HG03558 (cell line): ENCODE data around the gene PAPSS2.
"Not testable (repeated sequence)": the region's sequence is repeated elsewhere in the genome, so short reads cannot be mapped to it uniquely, and the experiment has no call there.

ENCODE experiments used
- ATAC-seq: cut with Tn5 transposase; IDR thresholded peaks from one replicate; pipeline ENCODE4 v1.9.1; 2021; ENCODE audit warnings: moderate number of reproducible peaks; ENCODE audit not compliant: unreplicated experiment; ENCODE audit errors: extremely low read depth

Gene PAPSS2

GRCh38 chr10:87640043-87640442 is 19.6 kb upstream of the PAPSS2 start:
- ATAC-seq: no peak

- ATAC-seq: no peak
Observed at GRCh38 chr10:87642486-87642885, 17.2 kb upstream of the PAPSS2 start.

DNA sequence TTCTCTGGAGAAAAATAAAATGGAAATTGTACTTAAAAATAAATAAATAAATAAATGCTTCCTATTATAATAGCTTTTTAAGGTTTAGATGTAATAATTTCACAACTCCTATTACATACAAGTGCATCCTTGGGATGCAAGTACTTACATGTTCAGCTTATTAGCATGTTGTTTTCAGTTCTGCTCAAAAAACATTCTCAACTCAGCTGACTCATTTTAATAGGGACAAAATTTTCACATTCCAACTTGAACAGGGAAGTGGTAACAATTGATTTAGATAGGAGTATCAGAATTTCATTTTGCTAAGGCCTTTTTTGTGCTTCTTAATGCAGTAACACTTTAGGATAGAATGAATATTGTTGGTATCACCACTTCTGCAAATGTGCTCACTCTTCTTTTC is 16.7 kb upstream of the PAPSS2 start:
- ATAC-seq: no peak

GRCh38 chr10:87643920-87644319 is 15.8 kb upstream of the PAPSS2 start:
- no peak for ATAC-seq

DNA sequence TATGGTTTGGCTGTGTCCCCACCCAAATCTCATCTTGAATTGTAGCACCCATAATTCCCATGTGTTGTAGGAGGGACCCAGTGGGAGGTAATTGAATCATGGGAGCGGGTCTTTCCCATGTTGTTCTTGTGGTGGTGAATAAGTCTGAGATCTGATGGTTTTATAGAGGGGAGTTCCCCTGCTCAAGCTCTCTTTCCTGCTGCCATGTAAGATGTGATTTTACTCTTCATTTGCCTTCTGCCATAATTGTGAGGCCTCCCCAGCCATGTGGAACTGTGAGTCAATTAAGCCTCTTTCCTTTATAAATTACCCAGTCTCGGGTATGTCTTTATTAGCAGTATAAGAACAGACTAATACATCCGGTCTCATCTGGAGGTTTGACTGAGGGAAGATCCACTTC is 15.2 kb upstream of the PAPSS2 start:
- ATAC-seq: not testable (repeated sequence)

DNA sequence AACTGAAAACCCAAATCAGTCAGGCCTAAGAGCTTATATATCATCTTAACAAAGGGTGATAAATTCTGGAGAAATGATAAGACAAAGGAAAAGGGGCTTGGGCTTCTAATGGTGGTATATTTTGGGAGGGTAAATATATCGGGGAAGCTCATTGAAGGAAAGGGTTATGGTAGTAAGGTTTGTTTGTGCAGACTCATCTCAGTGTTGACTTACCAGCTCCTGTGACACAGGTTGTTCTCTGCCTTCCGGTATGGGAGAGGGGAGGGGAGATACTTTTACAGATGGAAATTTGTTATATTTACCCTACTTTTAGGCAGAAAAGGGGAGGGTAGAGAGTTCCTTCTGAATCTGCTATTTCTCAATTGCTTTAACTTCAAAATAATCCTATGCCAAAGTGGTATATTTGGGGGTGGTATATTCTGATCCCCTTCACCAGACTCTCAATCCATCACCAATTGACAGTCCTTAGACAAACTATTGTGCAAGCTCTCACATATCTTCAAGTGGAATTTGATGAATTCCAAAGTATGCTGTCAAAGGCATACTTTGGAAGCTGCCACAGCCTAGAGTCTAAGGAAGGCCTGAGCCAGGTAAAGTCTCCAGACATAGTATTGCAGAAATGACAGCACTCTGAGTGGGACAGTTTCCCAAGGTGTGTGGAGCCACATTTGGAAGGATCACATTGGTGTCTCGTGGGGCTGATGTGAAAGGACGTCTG is 13.3 kb upstream of the PAPSS2 start:
- ATAC-seq: no peak

GRCh38 chr10:87646935-87647334 is 12.7 kb upstream of the PAPSS2 start:
- ATAC-seq: no peak

GRCh38 chr10:87650838-87651589 is 8.7 kb upstream of the PAPSS2 start:
- no peak for ATAC-seq

DNA sequence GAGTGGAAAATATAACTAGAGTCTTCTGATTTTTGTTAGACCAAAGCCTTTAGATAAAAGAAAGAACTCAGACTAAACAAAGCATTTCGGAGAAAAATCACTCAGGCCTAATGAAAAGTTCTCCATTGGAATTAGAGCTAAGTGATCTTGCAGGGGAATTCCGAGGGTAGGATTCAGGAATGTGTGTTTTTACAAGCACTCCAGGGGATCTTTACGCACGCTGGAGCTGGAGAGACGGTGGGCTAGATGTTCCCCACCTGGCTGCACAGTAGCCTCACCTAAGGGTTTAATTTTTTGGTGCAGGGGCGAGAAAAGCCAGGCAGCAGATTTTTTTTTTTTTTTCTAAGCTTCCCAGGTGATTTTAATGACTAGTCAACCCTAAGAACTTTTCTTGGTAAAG is 7.9 kb upstream of the PAPSS2 start:
- ATAC-seq: no peak

- no peak for ATAC-seq
Observed at GRCh38 chr10:87652261-87652660, 7.4 kb upstream of the PAPSS2 start.

DNA sequence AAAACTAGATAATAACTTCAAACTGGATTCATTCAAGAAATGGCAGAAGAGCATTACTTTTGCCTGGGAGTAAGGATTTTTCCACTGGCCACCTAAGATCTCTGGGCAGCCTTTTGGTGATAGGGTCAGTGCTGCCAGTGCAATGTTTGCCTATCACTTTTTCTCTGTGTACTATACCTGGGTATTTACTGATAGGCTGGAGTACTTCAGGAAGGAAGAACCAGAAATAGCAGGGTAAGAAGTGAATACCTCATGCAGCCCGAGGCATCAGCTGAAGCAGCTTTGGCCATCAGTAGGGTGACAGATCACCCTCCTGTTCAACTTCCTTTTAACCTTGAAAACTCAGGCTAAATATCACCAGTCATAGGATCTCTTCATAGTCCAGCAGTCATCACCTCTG is 5.5 kb upstream of the PAPSS2 start:
- ATAC-seq: no peak

DNA sequence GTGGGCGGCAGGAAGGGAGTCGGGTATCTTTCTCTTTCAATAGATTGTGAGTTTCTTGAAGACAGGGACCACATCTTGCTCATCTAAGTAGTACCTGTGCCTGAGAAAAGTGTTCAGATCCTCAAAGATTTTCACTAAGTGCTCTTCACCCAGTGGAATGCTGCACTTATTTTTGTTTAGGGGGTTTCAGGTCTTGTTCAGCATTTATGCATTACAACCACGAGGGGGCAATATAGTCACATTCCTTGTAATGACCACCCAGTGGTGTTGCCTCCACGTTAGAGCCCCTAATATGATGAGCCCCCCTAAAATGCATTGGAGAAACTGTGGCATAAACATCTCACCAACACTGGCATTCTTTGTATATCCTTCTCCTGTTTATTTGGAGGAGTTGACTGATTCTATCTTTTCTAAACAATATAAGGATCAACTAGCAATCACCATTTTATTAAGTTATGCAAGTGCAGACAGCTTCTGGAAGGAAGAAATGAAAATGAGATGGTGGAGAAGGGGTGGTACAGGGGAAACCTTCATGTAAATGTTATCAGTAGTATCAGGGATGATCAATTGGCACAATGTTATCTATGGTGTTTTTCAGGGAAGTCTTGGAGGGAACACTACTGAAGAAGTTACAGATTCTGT is 3.1 kb upstream of the PAPSS2 start:
- no peak for ATAC-seq

DNA sequence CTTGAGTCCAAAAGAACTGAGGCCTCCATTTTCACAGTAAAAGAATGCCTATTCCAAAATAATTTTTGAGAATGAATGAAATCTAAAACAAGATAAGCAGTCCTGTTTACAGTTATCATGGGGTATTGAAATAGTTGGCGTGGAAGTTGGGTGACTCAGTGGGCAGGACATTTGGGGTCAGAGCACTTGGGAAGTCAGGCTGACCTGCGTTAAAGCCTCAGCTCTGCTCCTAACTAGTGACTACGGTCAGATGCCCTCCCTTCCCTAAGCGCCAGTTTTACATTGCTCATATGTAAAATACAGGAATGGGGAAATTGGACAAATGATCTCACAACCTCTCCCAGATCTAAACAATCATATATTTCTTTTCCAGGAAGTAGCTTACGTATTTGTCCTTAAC is 2.3 kb upstream of the PAPSS2 start:
- ATAC-seq: no peak

GRCh38 chr10:87658321-87658795 is 1.3 kb upstream of the PAPSS2 start:
- no peak for ATAC-seq

DNA sequence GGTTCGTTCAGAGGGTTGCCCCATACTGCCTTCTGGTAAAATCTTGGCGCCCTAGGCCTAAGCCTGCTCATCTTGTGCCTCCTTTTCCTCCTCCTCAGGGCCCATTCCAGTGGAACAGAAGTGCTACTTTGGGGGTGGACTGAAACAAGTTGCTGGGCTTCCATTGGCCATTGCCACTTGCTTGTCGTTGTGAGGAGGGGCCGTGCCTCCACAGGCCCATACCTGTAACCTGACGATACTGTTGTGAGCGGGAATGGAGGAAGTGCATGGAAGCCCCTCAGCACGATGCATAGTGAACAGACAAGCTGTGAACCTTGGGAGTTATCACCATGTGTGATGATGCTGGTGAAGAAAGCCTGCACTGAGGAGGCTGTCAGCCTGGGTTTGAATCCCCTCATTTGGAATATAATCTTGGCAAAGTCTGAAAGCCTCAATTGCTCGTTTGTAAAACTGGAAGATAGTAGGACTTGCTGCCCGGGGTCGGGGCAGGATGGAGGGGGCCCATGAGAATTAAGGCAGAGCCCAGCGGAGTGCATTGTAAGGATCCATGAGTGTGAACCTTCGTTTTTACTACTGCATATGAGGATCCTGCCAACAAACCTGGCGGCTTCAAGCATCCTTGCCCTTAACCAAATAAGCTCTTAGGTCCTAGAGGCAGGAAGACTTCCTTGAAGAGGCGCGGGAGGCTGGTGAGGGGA is 671 bp upstream of the PAPSS2 start:
- no peak for ATAC-seq

DNA sequence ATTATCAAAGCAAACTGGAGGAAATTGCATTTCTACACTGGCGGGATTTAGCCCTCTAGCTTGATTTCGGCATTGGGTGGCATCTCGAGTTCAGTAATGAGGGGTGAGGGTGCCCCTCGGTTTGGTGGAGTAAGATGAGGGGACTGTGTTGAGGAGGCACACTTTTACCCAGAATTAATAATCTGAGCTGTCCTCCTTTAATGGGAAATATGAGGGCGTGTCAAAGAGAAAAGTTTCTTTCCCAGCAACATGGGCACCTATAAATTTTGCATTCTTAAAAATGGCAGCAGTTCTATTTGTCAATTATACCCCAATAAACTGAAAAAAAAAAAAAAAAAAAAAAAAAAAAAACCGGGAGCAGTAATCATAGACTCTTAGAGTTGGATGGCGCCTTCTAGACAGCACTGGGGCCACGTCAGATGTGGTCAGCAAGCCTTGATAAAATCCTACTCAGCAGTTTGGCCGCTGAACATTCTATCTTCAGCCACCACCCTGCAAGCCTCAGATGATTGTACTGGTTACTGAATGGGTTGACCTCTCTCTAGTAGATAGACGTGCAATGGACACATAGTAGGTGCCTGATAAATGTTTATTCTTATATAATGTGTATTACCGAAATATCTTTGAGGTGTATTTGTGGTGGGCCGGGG is 931 bp downstream of the PAPSS2 start:
- ATAC-seq: no peak

- ATAC-seq: no peak
Observed at GRCh38 chr10:87661861-87662785, 2.4 kb downstream of the PAPSS2 start.

DNA sequence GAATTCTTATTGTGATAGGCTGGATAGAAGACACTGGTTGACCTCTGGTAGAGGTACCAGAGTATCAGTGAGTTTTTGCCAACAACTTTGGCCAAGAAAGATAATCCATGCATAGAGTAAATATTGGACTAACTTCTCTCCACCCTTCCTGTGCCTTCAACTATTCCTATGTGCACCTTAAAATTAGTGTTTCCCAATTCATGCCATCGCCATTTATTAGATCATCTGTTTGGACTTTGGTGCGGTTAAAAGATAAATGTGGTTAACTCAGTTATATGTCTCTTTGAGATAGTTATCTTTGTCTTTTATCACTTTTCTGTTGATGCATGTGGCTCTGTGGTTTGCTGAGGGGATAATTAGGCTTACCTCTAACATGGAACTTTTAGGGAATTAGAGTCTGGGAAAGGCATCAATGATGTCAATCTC is 4.6 kb downstream of the PAPSS2 start:
- ATAC-seq: no peak

DNA sequence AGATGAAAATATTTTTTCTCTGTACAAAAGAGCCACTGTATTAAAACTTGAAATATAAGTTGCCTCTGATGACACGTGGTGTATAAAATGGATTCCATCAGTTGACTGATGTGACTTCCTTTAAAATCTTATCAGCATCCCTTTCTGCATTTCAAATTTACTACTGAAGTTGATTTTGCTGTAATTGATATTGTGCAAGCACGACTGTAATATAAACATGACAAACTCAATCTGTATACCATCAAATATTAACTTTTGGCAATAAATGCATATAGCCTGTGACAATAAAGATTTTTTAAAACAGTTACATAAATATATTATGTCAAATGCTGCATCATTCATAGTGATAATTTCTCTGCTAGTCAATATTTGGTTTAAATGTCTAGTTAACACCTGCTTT is 7.8 kb downstream of the PAPSS2 start:
- ATAC-seq: no peak
